Endothelial cell of umbilical vein (primary cell): Measurements from ENCODE around the gene HHEX. TPM values are rescaled to one million over a fixed set of nuclear protein-coding genes. Genes with fewer than 3 reads are reported as not detected.

Source experiments
- BruUV-seq: library from RNA; stranded (reverse); fragments of 400-500 nt; replicated peaks from 2 replicates; lab custom pipeline; 2021; lab: Mats Ljungman, UMichigan
- CTCF ChIA-PET: fragments of 300-600, 350-600 bp; sonication (Branson Sonifier 250); formaldehyde crosslinking; loops from one replicate; lab custom pipeline; 2021; ENCODE audit warnings: antibody characterized with exemption, inconsistent platforms; lab: Charles Lee
- POLR2A ChIA-PET: fragments of 300-600, 350-600 bp; sonication (Branson Sonifier 250); formaldehyde crosslinking; loops from one replicate; lab custom pipeline; 2021; ENCODE audit warnings: antibody characterized with exemption, inconsistent platforms; lab: Charles Lee
- DNase-seq: peaks from one replicate; pipeline ENCODE4 v3.0.0-alpha.2; 2011; ENCODE audit warnings: low read depth, low spot score
- FAIRE-seq: peaks from 2 replicates; lab custom pipeline; 2011; peaks lifted over from hg19 to GRCh38; lab: Jason Lieb, UNC
- H2AFZ ChIP-seq: 2 replicates; pipeline ENCODE4 v1.6.0; 2012; ENCODE audit warnings: low read depth, low read length, control low read depth, inconsistent platforms
- H3K27ac ChIP-seq: 2 replicates; pipeline ENCODE4 v1.5.1; 2011; ENCODE audit warnings: low read depth, mild to moderate bottlenecking, control low read depth, low read length, moderate library complexity; ENCODE audit not compliant: insufficient read depth
- H3K27me3 ChIP-seq, 2 experiments: 2 replicates each; pipeline versions ENCODE4 v1.6.0 to v1.6.1; 2011; ENCODE audit warnings: low read length in 2 of 2, mixed read lengths in 1 of 2; ENCODE audit not compliant: control insufficient read depth in 2 of 2, insufficient read depth in 2 of 2
- H3K36me3 ChIP-seq, 2 experiments: 2 replicates in 1 of 2; 3 replicates in 1 of 2; pipeline ENCODE4 v1.5.1; 2011; ENCODE audit warnings: low read length in 2 of 2, mild to moderate bottlenecking in 1 of 2, moderate library complexity in 1 of 2; ENCODE audit not compliant: control insufficient read depth in 2 of 2, insufficient read depth in 2 of 2; ENCODE audit errors: extremely low read depth in 1 of 2
- H3K4me1 ChIP-seq: 3 replicates; pipeline ENCODE4 v1.5.1; 2011; ENCODE audit warnings: mild to moderate bottlenecking, low read length; ENCODE audit not compliant: control insufficient read depth, insufficient read depth; ENCODE audit errors: extremely low read depth
- H3K4me2 ChIP-seq: 2 replicates; pipeline ENCODE4 v1.6.1; 2011; ENCODE audit warnings: low read length, control low read depth, mixed read lengths; ENCODE audit not compliant: insufficient read depth
- H3K4me3 ChIP-seq, 3 experiments: fragments of 200-600 bp in 1 of 3; sonication (generic), shearing (Covaris generic) in 1 of 3; replicated peaks in 1 of 3; 2 replicates each; pipeline ENCODE4 v1.5.1; 2011 to 2016; ENCODE audit warnings: control low read depth in 3 of 3, low read length in 3 of 3, mild to moderate bottlenecking in 2 of 3, inconsistent platforms in 1 of 3, low read depth in 1 of 3, moderate library complexity in 1 of 3; ENCODE audit not compliant: insufficient read depth in 1 of 3
- H3K79me2 ChIP-seq: 2 replicates; pipeline ENCODE4 v1.6.0; 2012; ENCODE audit warnings: low read length, inconsistent platforms; ENCODE audit not compliant: control insufficient read depth, insufficient read depth
- H3K9ac ChIP-seq: replicated peaks from 2 replicates; pipeline ENCODE3; 2011; ENCODE audit warnings: low read length, control low read depth; ENCODE audit not compliant: insufficient read depth; ENCODE audit errors: extremely low read depth
- H3K9me1 ChIP-seq: replicated peaks from 3 replicates; pipeline ENCODE4 v1.6.0; 2011; ENCODE audit warnings: mild to moderate bottlenecking, low read length; ENCODE audit not compliant: control insufficient read depth, insufficient read depth; ENCODE audit errors: extremely low read depth
- H3K9me3 ChIP-seq: replicated peaks from 2 replicates; pipeline ENCODE4 v1.5.1; 2012; ENCODE audit warnings: low read length, inconsistent platforms; ENCODE audit not compliant: control insufficient read depth, insufficient read depth
- H4K20me1 ChIP-seq: replicated peaks from 2 replicates; pipeline ENCODE3; 2011; ENCODE audit warnings: mild to moderate bottlenecking, low read length; ENCODE audit not compliant: control insufficient read depth, insufficient read depth; ENCODE audit errors: extremely low read depth
- CTCF ChIP-seq, 2 donors: IDR thresholded peaks; 1 replicate in 1 of 2; 2 replicates in 1 of 2; pipeline ENCODE4 v1.5.1; 2011; ENCODE audit warnings: low read length in 2 of 2, mild to moderate bottlenecking in 2 of 2, moderate library complexity in 2 of 2, control low read depth in 1 of 2, inconsistent platforms in 1 of 2, low read depth in 1 of 2; ENCODE audit not compliant: insufficient read depth in 1 of 2; ENCODE audit errors: extremely low read depth in 1 of 2
- EZH2 ChIP-seq: IDR thresholded peaks from 2 replicates; pipeline ENCODE4 v1.6.1; 2012; ENCODE audit warnings: borderline replicate concordance, low read depth, mild to moderate bottlenecking, moderate library complexity, low read length, inconsistent platforms; ENCODE audit not compliant: severe bottlenecking
- FOS ChIP-seq: IDR thresholded peaks from 2 replicates; pipeline ENCODE4 v1.6.1; 2011; ENCODE audit warnings: mild to moderate bottlenecking, low read length, moderate library complexity, borderline replicate concordance; ENCODE audit not compliant: insufficient read depth
- GATA2 ChIP-seq: IDR thresholded peaks from 2 replicates; pipeline ENCODE4 v1.7.0; 2011; ENCODE audit warnings: low read depth, mild to moderate bottlenecking, moderate library complexity, mixed read lengths, low read length; ENCODE audit not compliant: insufficient read length, insufficient read depth
- JUN ChIP-seq: IDR thresholded peaks from 2 replicates; pipeline ENCODE4 v1.6.1; 2011; ENCODE audit warnings: borderline replicate concordance, low read depth; ENCODE audit not compliant: insufficient read length, insufficient read depth
- MAX ChIP-seq: IDR thresholded peaks from 2 replicates; pipeline ENCODE4 v1.6.1; 2011; ENCODE audit not compliant: insufficient read depth, insufficient read length
- MYC ChIP-seq: IDR thresholded peaks from one replicate; pipeline ENCODE4 v1.6.1; 2011; ENCODE audit warnings: mild to moderate bottlenecking, low read depth, low read length
- POLR2A ChIP-seq: IDR thresholded peaks from 2 replicates; pipeline ENCODE4 v1.6.1; 2012; ENCODE audit warnings: low read depth, mild to moderate bottlenecking, control low read depth, low read length
- POLR2AphosphoS5 ChIP-seq: IDR thresholded peaks from 2 replicates; pipeline ENCODE4 v1.6.1; 2012; ENCODE audit warnings: low read depth, mild to moderate bottlenecking, control low read depth, low read length, moderate library complexity; ENCODE audit not compliant: insufficient read depth
- dilution Hi-C: fragments of 300-500 bp; cut with MboI; formaldehyde crosslinking; loops from one replicate; pipeline ENCODE4 v1.15.0; 2019; ENCODE audit warnings: low sequenced_read_pairs; ENCODE audit not compliant: extremely low pct_ligation_motif_present
- intact Hi-C: fragments of 100-400 bp; cut with micrococcal nuclease; formaldehyde crosslinking; loops from one replicate; pipeline ENCODE4 v1.10.0; 2022
- polyA plus RNA-seq, 4 experiments: library from polyadenylated mRNA; depleted of rRNA in 3 of 4; stranded (reverse) in 3 of 4; unstranded in 1 of 4; fragments of >200 nt; gene quantifications; 2 replicates each; pipeline versions ENCODE4 v1.2.1 to v1.2.3, GENCODE V29; 2011 to 2012; ENCODE audit warnings: missing spikeins in 1 of 4
- total RNA-seq: library from RNA; stranded (reverse); gene quantifications from 2 replicates; pipeline ENCODE4 v1.2.3, GENCODE V29; 2021

The HHEX gene
- total and polyA plus RNA-seq, 2 donors (not counting 3 experiments of a cell fraction or from before 2014, with no cell fraction given) = 81.0 to 110 TPM

- H2AFZ ChIP-seq = no peak overlapping the region
- POLR2A ChIA-PET = no interaction called here
- intact Hi-C loops (no loop called here), dilution Hi-C loops (no loop called here)
- FAIRE-seq (no peak), DNase-seq (peak; percentile 13)
- no peaks in the 10 kb centered on the region for H3K27me3 ChIP-seq
- no peaks in the 10 kb centered on the region for H3K36me3 ChIP-seq
- no peak overlapping the region for H3K4me2 ChIP-seq
- no peak overlapping the region for H3K27ac ChIP-seq
- H4K20me1 ChIP-seq = no peaks in the 10 kb centered on the region
- H3K9me1 ChIP-seq = no peaks in the 10 kb centered on the region
- no peaks in the 10 kb centered on the region for H3K79me2 ChIP-seq
- no TSS peak for BruUV-seq
- TF ChIP-seq MAX (no peak), EZH2 (no peak), JUN (no peak), GATA2 (no peak), FOS (no peak), MYC (no peak), CTCF (IDR thresholded peaks at IDR 0.05; ENCODE audit: extremely low read depth in 1 of 2, insufficient read depth in 1 of 2, low read depth in 1 of 2, low read length in 2 of 2) (no peak), POLR2A (no peak), POLR2AphosphoS5 (no peak)
- no peak overlapping the region for H3K9ac ChIP-seq
- H3K4me3 ChIP-seq = no peak overlapping the region
- no peaks in the 10 kb centered on the region for H3K4me1 ChIP-seq
- CTCF ChIA-PET = no interaction called here
- no peaks in the 10 kb centered on the region for H3K9me3 ChIP-seq
Observed at GRCh38 chr10:92662848-92663247, 26.9 kb upstream of the HHEX start.
